ENCODE results near the gene CEP72. TPM values are rescaled to one million over a fixed set of nuclear protein-coding genes. Genes with fewer than 3 reads are reported as not detected.

Gene CEP72
- polyA plus RNA-seq, 1 donor (not counting 4 experiments of a cell fraction or from before 2014, with no cell fraction given): 4.5 TPM

DNA sequence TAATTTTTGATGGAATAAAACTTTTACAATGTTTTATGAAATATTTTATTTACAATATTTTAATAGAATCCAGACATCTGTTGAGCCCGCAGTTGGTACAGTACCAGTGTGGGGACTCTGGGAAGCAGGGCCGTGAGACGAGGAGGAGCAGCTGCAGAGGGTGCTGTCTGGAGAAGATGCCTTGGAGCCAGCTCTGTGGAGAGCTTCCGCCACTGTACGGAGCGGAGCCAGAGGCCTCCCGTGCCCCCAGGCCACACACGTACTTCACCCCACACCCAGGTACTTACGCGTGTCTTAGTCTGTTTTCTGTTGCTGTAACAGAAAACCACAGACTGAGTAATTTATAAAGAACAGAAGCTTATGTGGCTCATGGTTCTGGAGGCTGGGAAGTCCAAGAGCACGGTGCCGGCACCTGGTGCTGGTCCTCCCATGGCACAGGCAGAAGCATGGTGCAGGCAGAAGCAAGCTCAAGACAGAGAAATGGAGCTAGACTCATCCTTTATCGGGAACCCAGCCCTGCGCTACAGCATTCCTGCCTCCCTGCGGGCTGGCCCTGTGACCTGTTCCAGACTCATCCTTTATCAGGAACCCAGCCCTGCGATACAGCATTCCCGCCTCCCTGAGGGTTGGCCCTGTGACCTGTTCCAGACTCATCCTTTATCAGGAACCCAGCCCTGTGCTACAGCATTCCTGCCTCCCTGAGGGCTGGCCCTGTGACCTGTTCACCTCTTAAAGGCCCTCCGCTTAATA is 23.3 kb downstream of the CEP72 start:
- Histone ChIP-seq H3K4me2 (ENCODE audit: control insufficient read depth, extremely low read depth, insufficient read depth, low read depth, low read length) (no peak overlapping the region), H3K27ac (ENCODE audit: control insufficient read depth, insufficient read depth, low read length) (no peak overlapping the region), H3K79me2 (ENCODE audit: control insufficient read depth, insufficient read depth, low read length) (no peaks in the 10 kb centered on the region), H2AFZ (ENCODE audit: control insufficient read depth, low read length) (no peak overlapping the region), H3K27me3 (ENCODE audit: control insufficient read depth, extremely low read depth, insufficient read depth, low read length) (no peaks in the 10 kb centered on the region), H3K9me1 (ENCODE audit: control insufficient read depth, extremely low read depth, insufficient read depth, low read length) (no peaks in the 10 kb centered on the region), H3K4me3 (ENCODE audit: control insufficient read depth in 2 of 3, extremely low read depth in 1 of 3, insufficient read depth in 2 of 3, low read depth in 1 of 3, low read length in 3 of 3) (no peak overlapping the region), H3K4me1 (ENCODE audit: control insufficient read depth, extremely low read depth, insufficient read depth, low read length) (no peaks in the 10 kb centered on the region), H4K20me1 (ENCODE audit: control insufficient read depth, extremely low read depth, insufficient read depth, low read length) (no peaks in the 10 kb centered on the region), H3K9ac (ENCODE audit: control insufficient read depth, extremely low read depth, insufficient read depth, low read length) (no peak overlapping the region), H3K9me3 (ENCODE audit: control insufficient read depth, low read depth, low read length) (no peaks in the 10 kb centered on the region), H3K36me3 (ENCODE audit: control insufficient read depth in 2 of 2, extremely low read depth in 1 of 2, insufficient read depth in 2 of 2, low read length in 2 of 2) (peaks cover 15 to 43% of the 10 kb centered on the region in 2 experiments)
- DNase-seq (ENCODE audit: low read depth, low spot score): peak; percentile 45
- dilution Hi-C loops (cut with MboI; ENCODE audit: extremely low pct_ligation_motif_present, low sequenced_read_pairs): no loop called here
- TF ChIP-seq EZH2 (IDR thresholded peaks at IDR 0.05; ENCODE audit: low read length): no peak
- TF ChIP-seq, protein P1, sequence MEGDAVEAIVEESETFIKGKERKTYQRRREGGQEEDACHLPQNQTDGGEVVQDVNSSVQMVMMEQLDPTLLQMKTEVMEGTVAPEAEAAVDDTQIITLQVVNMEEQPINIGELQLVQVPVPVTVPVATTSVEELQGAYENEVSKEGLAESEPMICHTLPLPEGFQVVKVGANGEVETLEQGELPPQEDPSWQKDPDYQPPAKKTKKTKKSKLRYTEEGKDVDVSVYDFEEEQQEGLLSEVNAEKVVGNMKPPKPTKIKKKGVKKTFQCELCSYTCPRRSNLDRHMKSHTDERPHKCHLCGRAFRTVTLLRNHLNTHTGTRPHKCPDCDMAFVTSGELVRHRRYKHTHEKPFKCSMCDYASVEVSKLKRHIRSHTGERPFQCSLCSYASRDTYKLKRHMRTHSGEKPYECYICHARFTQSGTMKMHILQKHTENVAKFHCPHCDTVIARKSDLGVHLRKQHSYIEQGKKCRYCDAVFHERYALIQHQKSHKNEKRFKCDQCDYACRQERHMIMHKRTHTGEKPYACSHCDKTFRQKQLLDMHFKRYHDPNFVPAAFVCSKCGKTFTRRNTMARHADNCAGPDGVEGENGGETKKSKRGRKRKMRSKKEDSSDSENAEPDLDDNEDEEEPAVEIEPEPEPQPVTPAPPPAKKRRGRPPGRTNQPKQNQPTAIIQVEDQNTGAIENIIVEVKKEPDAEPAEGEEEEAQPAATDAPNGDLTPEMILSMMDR (optimal IDR thresholded peaks at IDR 0.05 in 1 of 3, IDR thresholded peaks at IDR 0.05 in 1 of 3, conservative IDR thresholded peaks at IDR 0.05 in 1 of 3; ENCODE audit: extremely low read depth in 1 of 3, insufficient read depth in 2 of 3, low read length in 3 of 3): no peak
- no peak for FAIRE-seq

GRCh38 chr5:636951-637350 is 24.8 kb downstream of the CEP72 start:
- dilution Hi-C loops (cut with MboI; ENCODE audit: extremely low pct_ligation_motif_present, low sequenced_read_pairs): no loop called here

More at GRCh38 chr5:636951-637350, 24.8 kb downstream of the CEP72 start:
- no peaks in the 10 kb centered on the region for H3K9me1 ChIP-seq (ENCODE audit: control insufficient read depth, extremely low read depth, insufficient read depth, low read length)
- no peaks in the 10 kb centered on the region for H4K20me1 ChIP-seq (ENCODE audit: control insufficient read depth, extremely low read depth, insufficient read depth, low read length)
- DNase-seq (ENCODE audit: low read depth, low spot score) (no peak), FAIRE-seq (no peak)
- H3K79me2 ChIP-seq (ENCODE audit: control insufficient read depth, insufficient read depth, low read length): no peaks in the 10 kb centered on the region
- no peak overlapping the region for H3K4me3 ChIP-seq (ENCODE audit: control insufficient read depth in 2 of 3, extremely low read depth in 1 of 3, insufficient read depth in 2 of 3, low read depth in 1 of 3, low read length in 3 of 3)
- no peak overlapping the region for H2AFZ ChIP-seq (ENCODE audit: control insufficient read depth, low read length)
- no peaks in the 10 kb centered on the region for H3K9me3 ChIP-seq (ENCODE audit: control insufficient read depth, low read depth, low read length)
- no peak overlapping the region for H3K27ac ChIP-seq (ENCODE audit: control insufficient read depth, insufficient read depth, low read length)
- H3K27me3 ChIP-seq (ENCODE audit: control insufficient read depth, extremely low read depth, insufficient read depth, low read length): no peaks in the 10 kb centered on the region
- no peak overlapping the region for H3K9ac ChIP-seq (ENCODE audit: control insufficient read depth, extremely low read depth, insufficient read depth, low read length)
- H3K4me1 ChIP-seq (ENCODE audit: control insufficient read depth, extremely low read depth, insufficient read depth, low read length): no peaks in the 10 kb centered on the region
- TF ChIP-seq, protein P1 (optimal IDR thresholded peaks at IDR 0.05 in 1 of 3, IDR thresholded peaks at IDR 0.05 in 1 of 3, conservative IDR thresholded peaks at IDR 0.05 in 1 of 3; ENCODE audit: extremely low read depth in 1 of 3, insufficient read depth in 2 of 3, low read length in 3 of 3): no peak
- TF ChIP-seq EZH2 (IDR thresholded peaks at IDR 0.05; ENCODE audit: low read length): no peak
- no peak overlapping the region for H3K4me2 ChIP-seq (ENCODE audit: control insufficient read depth, extremely low read depth, insufficient read depth, low read depth, low read length)
- peaks cover 16 to 46% of the 10 kb centered on the region in 2 experiments for H3K36me3 ChIP-seq (ENCODE audit: control insufficient read depth in 2 of 2, extremely low read depth in 1 of 2, insufficient read depth in 2 of 2, low read length in 2 of 2)

All from keratinocyte (primary cell).